ENCODE data around the gene DGLUCY.

GRCh38 chr14:91258011-91258618, 144.2 kb downstream of the DGLUCY start:
- TF ChIP-seq CTCF (IDR thresholded peaks at IDR 0.05; ENCODE audit: borderline replicate concordance, extremely low read depth, low read length, poor library complexity, severe bottlenecking) (no peak), EZH2 (IDR thresholded peaks at IDR 0.05; ENCODE audit: borderline replicate concordance, low read depth, low read length, severe bottlenecking) (no peak)

Measured in DND-41 (cell line).